HG02610 (cell line): ENCODE measurements around the gene ZNF487.
"Not testable (repeated sequence)": the region's sequence is repeated elsewhere in the genome, so short reads cannot be mapped to it uniquely, and the experiment has no call there.

Experiments
- ATAC-seq: cut with Tn5 transposase; IDR thresholded peaks from one replicate; pipeline ENCODE4 v1.9.1; 2021; ENCODE audit warnings: mild to moderate bottlenecking, moderate library complexity; ENCODE audit not compliant: unreplicated experiment

The ZNF487 gene

GRCh38 chr10:43430926-43431663 lies 5.8 kb upstream of the ZNF487 start:
- no peak for ATAC-seq

- ATAC-seq, result no peak
These were observed 395 bp downstream of the ZNF487 start for GRCh38 chr10:43437141-43437870.

DNA sequence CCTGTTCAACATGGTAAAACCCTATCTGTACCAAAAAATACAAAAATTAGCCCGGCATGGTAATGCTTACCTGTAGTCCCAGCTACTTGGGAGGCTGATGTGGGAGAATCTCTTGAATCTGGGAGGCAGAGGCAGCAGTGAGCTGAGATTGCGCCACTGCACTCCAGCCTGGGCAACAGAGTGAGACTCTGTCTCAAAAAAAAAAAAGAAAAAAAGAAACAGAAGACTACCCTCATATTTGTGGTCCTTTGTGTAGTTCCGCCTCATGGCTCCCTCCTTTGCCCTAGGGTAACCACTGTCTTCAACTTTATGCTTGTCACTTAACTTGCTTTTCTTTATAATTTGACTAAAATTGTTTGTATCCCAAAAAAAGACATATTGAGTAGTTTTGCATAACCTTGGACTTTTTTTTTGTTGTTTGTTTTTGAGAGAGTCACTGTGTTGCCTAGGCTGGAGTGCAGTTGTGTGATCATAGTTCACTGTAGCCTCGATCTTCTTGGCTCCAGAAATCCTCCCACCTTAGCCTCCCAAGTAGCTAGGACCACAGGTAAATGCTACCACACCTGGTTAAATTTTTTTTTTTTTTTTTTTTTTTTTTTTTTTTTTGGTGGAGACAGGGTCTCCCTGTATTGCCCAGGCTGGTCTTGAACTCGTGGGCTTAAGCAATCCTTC lies 3.7 kb downstream of the ZNF487 start:
- no peak for ATAC-seq

- no peak for ATAC-seq
These were observed 7.4 kb downstream of the ZNF487 start for GRCh38 chr10:43444323-43444722.

DNA sequence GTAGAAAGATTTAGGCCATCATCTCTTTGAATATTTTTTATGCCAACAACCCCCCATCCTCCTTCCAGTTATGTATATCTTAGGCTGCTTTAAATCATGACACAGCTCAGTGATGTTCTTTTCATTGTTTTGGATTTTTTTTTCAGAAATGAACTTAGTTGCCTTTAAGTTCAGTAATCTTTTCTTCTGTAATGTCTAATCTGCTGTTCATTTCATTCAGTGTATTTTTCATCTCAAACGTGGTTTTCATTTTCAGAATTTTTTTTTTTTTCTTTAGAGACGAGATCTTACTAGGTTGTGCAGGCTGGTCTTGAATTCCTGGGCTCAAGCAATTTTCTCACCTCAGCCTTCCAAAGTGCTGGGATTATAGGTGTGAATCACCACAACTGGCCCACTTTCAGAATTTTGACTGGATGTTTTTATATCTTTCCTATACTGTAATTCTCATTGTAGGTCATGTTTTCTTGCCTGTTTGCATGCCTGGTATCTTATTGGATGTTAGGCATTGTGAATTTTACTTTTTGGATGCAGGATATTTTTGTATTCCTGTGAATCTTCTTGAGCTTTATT lies 8.1 kb downstream of the ZNF487 start:
- ATAC-seq, result no peak

DNA sequence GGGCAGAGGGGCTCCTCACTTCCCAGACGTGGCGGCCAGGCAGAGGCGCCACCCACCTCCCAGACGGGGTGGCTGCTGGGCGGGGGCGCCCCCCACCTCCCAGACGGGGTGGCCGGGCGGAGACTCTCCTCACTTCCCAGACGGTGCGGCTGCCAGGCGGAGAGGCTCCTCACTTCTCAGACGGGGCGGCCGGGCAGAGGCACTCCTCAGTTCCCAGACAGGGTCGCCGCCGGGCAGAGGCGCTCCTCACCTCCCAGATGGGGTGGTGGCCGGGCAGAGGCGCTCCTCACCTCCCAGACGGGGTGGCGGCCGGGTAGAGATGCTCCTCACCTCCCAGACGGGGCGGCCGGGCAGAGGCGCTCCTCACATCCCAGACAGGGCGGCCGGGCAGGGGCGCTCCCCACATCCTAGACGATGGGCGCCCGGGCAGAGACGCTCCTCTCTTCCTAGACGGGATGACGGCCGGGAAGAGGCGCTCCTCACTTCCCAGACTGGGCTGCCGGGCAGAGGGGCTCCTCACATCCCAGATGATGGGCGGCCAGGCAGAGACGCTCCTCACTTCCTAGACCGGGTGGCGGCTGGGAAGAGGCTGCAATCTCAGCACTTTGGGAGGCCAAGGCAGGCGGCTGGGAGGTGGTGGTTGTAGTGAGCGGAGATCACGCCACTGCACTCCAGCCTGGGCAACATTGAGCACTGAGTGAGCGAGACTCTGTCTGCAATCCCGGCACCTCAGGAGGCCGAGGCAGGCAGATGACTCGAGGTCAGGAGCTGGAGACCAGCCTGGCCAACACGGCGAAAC lies 9.5 kb downstream of the ZNF487 start:
- ATAC-seq, result not testable (repeated sequence)

DNA sequence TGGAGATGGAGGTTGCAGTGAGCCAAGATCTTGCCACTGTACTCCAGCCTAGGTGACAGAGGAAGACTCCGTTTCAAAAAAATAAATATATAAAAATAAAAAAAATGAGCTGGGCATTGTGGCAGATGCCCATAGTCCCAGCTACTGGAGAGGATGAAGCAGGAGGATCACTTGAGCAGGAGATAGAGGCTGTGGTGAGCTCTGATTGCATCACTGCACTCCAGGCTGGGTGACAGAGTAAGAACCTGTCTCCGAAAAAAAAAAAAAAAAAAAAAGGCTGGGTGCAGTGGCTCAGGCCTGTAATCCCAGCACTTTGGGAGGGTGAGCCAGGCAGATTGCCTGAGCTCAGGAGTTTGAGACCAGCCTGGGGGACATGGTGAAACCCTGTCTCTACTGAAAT lies 11.8 kb downstream of the ZNF487 start:
- no peak for ATAC-seq

GRCh38 chr10:43452356-43452914 lies 15.5 kb downstream of the ZNF487 start:
- ATAC-seq, result no peak

DNA sequence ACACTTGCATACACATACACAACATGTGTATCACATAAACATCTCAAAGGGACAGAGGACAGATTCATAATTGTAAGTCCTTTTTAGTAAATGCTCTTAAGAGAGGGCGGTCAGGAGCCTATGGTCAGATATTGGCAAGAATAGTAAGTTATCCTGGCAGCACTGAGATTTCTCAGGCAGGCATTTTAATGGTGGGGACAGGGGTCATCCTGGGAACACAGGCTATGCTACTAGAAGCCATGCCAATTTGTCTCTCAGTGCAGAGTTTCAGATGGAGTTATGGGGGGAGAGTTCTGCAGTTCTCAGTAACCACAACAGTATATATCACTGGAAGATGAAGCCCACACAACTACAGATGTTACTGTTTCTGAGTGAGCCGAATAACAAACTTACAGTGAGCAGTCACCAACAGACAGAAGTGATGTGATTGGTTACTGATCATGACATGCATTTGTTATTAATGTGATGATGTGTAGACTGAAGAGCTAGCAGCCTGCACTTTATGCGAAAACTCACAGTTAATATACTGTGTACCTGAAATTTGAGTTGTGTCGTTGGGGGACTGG lies 16.4 kb downstream of the ZNF487 start:
- ATAC-seq, result peak; percentile 31

- ATAC-seq, result not testable (repeated sequence)
These were observed 17.1 kb downstream of the ZNF487 start for GRCh38 chr10:43454025-43454424.

GRCh38 chr10:43456561-43456960 lies 19.6 kb downstream of the ZNF487 start:
- not testable (repeated sequence) for ATAC-seq

DNA sequence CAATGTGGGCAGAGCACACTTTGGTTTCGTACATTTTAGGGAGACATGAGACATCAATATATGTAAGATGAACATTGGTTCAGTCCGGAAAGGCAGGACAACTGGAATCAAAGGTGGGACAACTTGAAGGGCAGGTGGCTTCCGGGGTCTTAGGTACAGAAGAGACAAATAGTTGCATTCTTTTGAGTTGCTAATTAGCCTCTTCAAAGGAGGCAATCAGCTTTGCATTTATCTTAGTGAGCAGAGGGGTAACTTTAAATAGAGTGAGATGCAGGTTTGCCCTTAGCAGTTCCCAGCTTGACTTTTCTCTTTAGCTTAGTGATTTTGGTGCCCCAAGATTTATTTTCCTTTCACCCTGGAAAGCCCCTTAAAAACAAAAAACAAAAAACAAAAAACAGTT lies 21.3 kb downstream of the ZNF487 start:
- no peak for ATAC-seq

DNA sequence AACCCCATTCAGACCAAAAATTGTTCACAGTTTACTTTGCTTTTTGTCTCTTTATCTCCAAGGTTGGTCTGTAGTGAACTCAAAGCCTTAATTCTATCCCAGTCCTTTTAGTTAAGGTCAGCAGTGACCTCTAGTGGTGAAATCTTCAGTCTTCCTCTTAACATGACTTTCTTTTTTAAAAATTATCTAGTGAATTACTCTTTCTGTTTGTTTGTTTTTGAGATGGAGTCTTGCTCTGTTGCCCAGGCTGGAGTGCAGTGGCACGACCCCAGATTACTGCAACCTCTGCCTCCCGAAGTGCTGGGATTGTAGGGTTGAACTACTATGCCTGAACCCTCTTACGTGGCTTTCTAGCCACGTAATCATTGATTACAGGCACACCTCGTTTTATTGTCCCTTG lies 25.0 kb downstream of the ZNF487 start:
- peak; percentile 65 for ATAC-seq

DNA sequence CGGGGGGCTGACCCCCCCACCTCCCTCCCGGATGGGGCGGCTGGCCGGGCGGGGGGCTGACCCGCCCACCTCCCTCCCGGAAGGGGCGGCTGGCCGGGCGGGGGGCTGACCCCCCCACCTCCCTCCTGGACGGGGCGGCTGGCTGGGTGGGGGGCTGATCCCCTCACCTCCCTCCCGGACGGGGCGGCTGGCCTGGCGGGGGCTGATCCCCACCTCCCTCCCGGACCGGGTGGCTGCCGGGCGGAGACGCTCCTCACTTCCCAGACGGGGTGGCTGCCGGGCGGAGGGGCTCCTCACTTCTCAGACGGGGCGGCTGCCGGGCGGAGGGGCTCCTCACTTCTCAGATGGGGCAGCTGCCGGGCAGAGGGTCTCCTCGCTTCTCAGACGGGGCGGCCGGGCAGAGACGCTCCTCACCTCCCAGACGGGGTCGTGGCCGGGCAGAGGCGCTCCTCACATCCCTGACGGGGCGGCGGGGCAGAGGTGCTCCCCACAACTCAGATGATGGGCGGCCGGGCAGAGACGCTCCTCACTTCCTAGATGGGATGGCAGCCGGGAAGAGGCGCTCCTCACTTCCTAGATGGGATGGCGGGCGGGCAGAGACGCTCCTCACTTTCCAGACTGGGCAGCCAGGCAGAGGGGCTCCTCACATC lies 28.3 kb downstream of the ZNF487 start:
- ATAC-seq, result not testable (repeated sequence)

DNA sequence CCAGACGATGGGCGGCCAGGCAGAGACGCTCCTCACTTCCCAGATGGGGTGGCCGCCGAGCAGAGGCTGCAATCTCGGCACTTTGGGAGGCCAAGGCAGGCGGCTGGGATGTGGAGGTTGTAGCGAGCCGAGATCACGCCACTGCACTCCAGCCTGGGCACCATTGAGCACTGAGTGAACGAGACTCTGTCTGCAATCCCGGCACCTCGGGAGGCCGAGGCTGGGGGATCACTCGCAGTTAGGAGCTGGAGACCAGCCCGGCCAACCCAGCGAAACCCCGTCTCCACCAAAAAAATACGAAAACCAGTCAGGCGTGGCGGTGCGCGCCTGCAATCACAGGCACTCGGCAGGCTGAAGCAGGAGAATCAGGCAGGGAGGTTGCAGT lies 28.8 kb downstream of the ZNF487 start:
- ATAC-seq, result not testable (repeated sequence)

DNA sequence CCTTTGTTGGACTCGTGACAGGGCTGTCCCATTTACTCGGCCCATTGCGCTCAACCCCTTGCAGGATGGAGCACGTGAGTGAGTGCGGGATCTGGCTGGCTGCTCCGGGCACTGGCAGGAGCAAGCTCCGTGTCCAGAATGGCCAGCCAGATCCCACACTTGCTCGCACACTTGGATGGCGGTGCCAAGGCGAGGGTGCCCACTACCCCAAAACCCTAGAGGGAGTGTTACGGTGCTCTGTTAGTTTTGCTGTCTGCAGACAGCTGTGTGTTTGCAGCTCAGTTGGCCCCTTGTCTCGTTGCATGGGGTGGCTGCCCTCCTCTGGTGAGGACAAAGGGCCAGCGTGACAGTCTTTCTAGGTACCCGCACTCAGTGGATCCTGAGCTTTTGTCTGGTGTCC lies 34.2 kb downstream of the ZNF487 start:
- no peak for ATAC-seq

DNA sequence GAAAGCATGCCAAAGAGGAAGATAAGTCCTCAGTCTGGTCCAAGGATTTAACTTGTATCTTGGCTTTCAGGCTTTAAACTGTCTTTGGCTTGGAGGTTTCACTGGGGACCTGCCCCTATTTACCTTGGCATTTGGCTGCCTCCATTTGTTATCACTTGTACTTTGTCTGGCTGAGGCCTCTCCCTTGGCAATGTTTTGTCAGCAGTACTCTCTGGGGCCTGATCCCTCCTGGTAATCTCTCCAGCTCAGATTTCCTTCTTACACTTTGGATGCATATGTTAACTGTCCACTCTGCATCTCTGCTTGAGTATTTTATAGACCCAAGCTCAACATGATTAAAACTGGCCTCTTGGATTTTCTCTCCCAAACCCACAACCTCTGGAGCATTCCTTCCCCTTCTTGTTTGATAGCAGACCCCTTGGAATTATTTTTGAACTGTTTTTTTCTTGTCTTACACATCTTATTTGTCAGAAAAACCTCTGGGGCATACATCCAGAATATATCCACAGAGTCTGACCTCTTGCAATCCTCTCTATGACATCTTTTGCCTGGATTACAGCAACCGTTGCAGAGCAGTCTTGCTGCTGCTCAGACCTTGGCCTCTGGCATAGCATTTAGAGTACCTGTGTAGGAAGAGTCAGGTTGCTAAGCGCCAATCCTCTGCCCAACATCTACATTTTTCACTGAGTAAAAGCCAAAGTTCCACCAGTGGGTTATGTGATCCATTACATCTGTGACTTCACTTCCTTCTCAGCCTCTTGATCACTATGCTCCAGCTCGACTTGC lies 35.2 kb downstream of the ZNF487 start:
- no peak for ATAC-seq

DNA sequence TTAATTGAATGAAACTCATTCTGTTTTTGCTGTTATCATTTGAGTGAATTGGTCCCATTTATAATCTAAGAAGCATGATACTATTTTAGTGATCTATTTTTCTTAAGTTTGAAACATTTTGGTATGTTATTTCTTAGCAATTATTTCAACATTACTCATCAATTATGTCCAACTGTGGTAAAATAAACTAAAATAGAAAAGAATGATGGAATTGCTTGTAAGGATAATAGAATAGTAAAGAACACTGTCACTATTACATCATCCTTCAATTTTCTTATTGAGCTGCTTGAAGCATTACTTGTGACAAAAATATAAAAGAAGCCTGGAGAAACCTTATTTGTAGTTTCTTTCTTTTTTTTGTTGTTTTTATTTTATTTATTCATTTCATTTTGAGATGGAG lies 42.4 kb downstream of the ZNF487 start:
- no peak for ATAC-seq
